GM19193 (cell line): ENCODE results near the gene FIGNL2.

ENCODE experiments used
- POLR2A ChIP-seq: IDR thresholded peaks from 4 replicates; pipeline ENCODE4 v1.6.1; 2011; ENCODE audit not compliant: insufficient read depth, insufficient read length; ENCODE audit errors: extremely low read depth

Gene FIGNL2

DNA sequence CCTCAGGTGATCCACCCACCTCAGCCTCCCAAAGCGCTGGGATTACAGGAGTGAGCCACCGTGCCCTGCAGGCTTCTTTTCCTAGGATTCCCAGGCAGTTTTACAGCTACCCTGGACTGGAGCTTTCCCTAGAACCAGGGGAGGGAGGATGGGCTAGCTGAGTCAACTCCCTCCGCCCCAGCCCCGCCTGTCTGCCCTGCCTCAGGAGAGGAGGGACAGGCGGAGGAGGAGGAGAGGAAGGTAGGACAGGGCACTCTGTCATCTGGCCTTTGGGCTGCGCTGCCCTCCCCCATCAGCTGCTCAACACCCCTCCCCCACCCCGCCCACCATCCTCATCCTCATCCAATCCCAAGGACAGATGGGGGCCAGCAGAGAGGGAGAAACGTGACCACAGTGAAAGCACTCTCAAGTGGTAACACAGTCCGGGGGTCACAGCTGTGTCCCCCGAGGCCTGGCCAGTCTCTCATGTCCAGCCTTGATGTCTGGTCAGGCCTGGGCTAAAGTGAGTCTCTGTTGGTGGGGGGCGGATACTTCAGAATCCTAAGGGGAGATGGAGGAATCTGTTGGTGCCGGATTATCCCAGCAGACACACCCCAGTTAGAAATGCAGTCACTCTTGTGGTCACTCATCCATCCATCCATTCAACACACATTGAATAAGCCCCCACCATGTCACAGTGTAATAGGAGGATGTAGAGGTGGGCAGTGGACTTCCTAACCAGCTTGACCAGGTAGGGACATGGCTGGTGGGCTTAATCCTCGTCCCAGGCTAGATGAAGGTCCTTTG lies 12.3 kb downstream of the FIGNL2 start:
- TF ChIP-seq POLR2A, result no peak

DNA sequence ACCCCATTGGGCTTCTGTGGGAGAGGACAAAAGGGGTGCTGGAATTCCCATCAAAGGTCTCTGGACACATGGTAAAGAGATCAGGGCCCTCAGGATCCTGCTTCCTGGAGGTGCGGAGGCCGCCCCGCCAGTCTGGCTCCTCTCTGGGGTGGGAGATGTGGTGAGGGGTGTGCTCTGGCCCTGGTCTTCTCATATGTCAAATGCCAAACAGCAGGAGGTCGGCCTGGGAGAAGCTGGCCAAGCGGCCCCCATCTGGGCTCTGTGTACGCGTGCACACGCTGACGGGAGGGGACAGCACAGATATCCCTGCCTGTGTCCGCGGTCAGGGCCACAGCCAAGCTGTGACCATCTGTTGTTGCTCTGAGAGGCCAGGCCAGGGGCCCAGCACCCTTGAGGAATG lies 14.1 kb downstream of the FIGNL2 start:
- TF ChIP-seq POLR2A, result no peak

DNA sequence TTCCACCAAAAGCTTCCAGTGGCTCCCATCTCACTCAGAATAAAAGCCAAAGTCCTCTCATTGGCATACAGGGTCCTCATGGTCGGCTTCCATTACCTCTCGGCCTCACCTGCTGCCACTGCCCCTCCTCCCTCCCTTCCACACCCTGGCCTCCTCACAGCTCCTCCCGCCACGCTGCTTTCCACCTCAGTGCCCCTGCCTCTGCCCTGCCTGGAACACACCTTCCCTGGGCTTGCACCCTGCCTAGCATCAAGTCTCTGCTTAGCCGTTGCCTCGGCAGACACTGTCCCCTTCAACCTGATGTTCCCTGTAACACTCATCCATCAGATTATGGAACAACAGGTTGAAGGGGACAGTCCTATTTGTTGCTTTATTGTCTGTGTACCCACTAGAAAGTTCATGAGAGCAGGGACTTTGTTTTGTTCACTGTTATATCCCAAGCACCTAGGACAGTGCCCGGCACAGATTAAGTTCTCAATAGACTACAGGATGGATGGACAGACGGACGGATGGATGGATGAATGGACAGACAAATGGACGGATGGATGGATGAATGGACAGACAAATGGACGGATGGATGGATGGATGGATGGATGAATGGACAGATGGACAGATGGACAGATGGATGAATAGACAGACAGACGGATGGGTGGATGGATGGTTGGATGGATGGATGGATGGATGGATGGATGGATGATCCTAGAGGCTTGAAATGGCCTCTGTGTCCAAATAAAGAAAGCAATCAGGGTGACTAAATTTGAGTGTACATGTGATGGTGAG lies 14.9 kb downstream of the FIGNL2 start:
- TF ChIP-seq POLR2A, result no peak

DNA sequence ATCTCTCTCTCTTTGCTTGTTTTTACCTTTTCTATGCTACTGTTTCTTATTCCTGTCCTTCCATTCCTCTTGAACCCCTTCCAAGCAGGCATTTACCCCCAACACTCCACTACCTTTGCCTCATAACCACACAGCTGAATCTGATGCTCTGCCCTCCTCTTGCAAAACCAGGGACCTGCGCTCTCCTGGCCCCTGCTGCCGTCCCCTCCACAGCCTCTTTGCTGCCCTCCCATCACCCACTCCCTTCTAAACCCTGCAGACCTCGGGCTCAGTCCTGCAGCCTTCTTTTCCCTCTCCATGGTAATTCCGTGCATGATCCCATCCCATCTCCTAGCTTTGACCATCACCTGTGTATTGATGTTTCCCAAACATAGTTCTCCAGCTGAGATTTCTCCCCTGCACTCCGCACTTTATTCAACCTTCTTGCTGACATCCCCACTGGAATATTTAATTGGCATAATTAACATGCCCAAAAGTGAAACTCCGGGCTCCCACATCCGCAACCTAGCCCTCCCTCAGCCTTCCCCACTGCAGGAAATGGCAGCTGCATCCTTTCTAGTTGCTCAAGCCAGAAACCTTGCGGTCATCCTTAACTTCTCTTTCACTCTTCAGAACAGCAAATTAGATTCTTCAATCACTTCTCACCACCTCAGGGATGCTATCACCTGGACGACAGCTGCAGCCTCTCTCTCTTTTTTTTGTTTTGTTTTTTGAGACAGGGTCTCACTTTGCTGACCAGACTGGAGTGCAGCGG lies 16.0 kb downstream of the FIGNL2 start:
- no peak for TF ChIP-seq POLR2A

DNA sequence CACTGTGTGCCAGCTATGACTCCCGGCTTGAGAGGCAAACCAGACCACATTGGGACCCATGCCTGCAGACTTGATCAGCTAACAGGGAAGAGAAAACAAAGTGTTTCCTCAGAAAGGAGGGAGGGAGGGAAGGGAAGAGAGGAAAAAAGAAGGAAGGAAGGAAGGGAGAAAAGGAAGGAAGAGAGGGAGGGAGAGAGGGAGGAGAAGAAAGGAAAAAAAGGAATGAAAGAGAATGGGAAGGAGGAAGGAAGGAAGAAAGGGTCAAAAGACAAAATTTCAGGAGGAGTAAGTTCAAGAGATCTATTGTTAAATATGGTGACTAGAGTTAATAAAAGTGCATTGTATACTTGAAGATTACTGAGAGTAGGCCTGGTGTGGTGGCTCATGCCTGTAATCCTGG lies 18.9 kb downstream of the FIGNL2 start:
- TF ChIP-seq POLR2A, result no peak

GRCh38 chr12:51829011-51829481 lies 19.5 kb downstream of the FIGNL2 start:
- TF ChIP-seq POLR2A, result no peak

DNA sequence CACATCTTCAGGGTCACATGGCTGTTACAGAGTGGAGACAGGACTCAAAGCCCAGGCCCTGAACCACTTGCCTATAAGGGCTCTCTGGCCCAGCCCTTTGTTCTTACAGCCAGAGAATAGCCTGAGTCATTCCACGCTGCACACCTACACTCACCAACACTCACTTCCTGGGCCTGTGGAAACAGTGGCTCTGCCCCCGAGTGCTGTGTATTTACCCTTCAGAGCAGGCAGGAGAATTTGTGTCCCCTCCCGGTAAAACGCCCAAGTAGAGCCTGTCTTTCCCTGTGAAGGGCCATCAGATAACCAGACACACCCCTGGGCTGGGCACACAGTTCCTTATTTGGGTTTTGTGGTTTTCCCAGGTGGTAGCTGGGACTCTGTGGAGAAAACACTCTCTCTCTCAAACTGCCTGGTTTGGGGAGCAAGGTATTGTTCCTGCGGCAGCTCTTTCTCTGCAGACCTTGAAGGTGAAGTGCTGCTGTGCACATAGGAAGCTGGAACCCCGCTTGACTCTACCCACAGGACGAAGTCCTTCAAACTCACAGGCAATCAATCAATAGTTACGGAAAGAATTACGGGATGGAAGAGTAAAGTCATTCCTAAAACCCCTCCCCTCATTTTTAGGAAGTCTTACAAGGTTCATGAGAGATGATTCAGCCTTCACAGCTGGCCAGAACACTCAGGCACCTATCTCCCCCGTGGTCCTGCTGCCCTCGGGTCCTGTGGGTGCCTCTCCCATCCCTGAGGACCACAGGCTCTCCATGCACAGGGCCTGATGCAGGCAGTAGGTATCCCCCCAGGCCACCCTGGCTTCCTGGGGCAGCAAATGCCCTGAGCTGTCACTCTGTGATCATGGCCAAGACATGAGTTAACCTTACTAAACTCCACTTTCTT lies 20.3 kb downstream of the FIGNL2 start:
- no peak for TF ChIP-seq POLR2A

- TF ChIP-seq POLR2A, result no peak
Measured at GRCh38 chr12:51826881-51827280, 21.6 kb downstream of the FIGNL2 start.

GRCh38 chr12:51825216-51825615 lies 23.3 kb downstream of the FIGNL2 start:
- TF ChIP-seq POLR2A, result no peak

DNA sequence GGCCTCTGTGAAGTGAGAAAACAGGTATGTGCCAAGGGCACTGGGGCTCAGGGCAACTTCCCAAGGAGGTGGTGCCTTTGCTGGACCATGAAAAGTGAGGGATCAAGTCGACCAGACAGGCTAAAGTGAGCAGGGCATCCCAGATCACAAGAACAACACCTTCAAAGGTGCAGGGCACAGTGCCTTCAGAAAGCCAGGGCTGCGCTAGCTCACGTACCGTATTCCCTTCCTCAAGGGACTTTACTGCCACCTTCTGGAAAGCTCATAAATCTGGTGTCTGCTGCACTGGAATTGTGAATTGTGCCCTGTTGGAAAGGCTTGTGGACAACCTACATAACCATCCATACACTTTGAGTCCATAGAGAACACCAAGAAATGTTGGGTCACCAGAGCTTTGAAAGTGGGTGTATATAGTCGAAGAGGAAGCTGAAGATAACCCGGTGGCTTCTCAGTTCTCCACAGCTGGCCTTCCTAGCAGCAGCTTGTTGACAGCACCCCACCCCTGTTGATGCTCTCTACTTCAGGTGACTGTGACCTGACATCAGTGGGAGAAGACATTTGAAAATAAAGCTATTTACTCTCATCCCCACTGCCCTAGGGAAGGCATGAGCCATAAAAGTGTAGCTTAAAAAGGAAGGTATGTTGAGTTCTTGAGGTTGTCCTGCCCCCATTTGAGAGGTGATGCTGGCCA lies 24.5 kb downstream of the FIGNL2 start:
- TF ChIP-seq POLR2A, result no peak

- TF ChIP-seq POLR2A, result no peak
Measured at GRCh38 chr12:51822956-51823355, 25.6 kb downstream of the FIGNL2 start.

DNA sequence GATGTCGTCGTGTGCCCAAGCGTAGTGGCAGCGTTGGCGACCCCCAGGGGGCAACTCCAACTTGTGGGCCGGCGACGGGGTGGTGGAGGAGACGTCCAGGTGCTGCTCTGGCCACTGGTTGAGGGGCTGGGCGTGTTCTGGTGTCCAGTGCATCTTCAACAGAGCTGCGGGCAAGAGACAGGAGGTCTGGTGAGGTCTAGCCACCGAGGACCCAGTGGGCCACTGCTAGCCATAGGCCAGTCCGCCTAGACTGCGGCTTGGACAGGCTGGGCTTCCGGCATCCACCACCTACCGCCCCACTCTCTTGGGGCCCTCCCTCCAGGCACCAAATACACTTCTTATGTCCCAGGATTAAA lies 26.3 kb downstream of the FIGNL2 start:
- no peak for TF ChIP-seq POLR2A

- no peak for TF ChIP-seq POLR2A
Measured at GRCh38 chr12:51821440-51822260, 26.9 kb downstream of the FIGNL2 start.
